ENCODE measurements around the gene HPS3.
A peak's percentile ranks its signal among the peaks of the same experiment; 100 is the strongest.
"Not testable (repeated sequence)": the region's sequence is repeated elsewhere in the genome, so short reads cannot be mapped to it uniquely, and the experiment has no call there.

The HPS3 gene

GRCh38 chr3:149129326-149130205 lies at the start of gene HPS3:
Gene HPS3, plus strand, starts transcription at chr3:149129638. Its CDS starts 86 bp downstream, at chr3:149129724.
- peak; percentile 93 for DNase-seq (ENCODE audit: low spot score)

- no peak for DNase-seq (ENCODE audit: low spot score)
Measured at GRCh38 chr3:149080011-149080698, 49.3 kb upstream of the HPS3 start.

- no peak for DNase-seq (ENCODE audit: low spot score)
Measured at GRCh38 chr3:149080699-149081091, 48.7 kb upstream of the HPS3 start.

GRCh38 chr3:149081772-149082171 lies 47.7 kb upstream of the HPS3 start:
- no peak for DNase-seq (ENCODE audit: low spot score)

GRCh38 chr3:149085828-149086231 lies 43.6 kb upstream of the HPS3 start:
- DNase-seq (ENCODE audit: low spot score) = no peak

- peak; percentile 78 for DNase-seq (ENCODE audit: low spot score)
Measured at GRCh38 chr3:149086232-149086988, 43.0 kb upstream of the HPS3 start, which contains the start of gene HLTF. Gene HLTF, minus strand, starts transcription at chr3:149086533. Its CDS starts 197 bp downstream, at chr3:149086336.

GRCh38 chr3:149087208-149087607 lies 42.2 kb upstream of the HPS3 start:
- DNase-seq (ENCODE audit: low spot score) = no peak

- no peak for DNase-seq (ENCODE audit: low spot score)
Measured at GRCh38 chr3:149089395-149089794, 40.0 kb upstream of the HPS3 start.

- DNase-seq (ENCODE audit: low spot score) = no peak
Measured at GRCh38 chr3:149090461-149090860, 39.0 kb upstream of the HPS3 start.

GRCh38 chr3:149090907-149091306 lies 38.5 kb upstream of the HPS3 start:
- no peak for DNase-seq (ENCODE audit: low spot score)

- no peak for DNase-seq (ENCODE audit: low spot score)
Measured at GRCh38 chr3:149091983-149092382, 37.5 kb upstream of the HPS3 start.

- no peak for DNase-seq (ENCODE audit: low spot score)
Measured at GRCh38 chr3:149095487-149095886, 34.0 kb upstream of the HPS3 start.

GRCh38 chr3:149097987-149098386 lies 31.5 kb upstream of the HPS3 start:
- DNase-seq (ENCODE audit: low spot score) = not testable (repeated sequence)

- no peak for DNase-seq (ENCODE audit: low spot score)
Measured at GRCh38 chr3:149101154-149101553, 28.3 kb upstream of the HPS3 start.

- no peak for DNase-seq (ENCODE audit: low spot score)
Measured at GRCh38 chr3:149101641-149102040, 27.8 kb upstream of the HPS3 start.

GRCh38 chr3:149104484-149104883 lies 25.0 kb upstream of the HPS3 start:
- no peak for DNase-seq (ENCODE audit: low spot score)

- no peak for DNase-seq (ENCODE audit: low spot score)
Measured at GRCh38 chr3:149114458-149114857, 15.0 kb upstream of the HPS3 start.

GRCh38 chr3:149115114-149115513 lies 14.3 kb upstream of the HPS3 start:
- DNase-seq (ENCODE audit: low spot score) = no peak

GRCh38 chr3:149118724-149119123 lies 10.7 kb upstream of the HPS3 start:
- no peak for DNase-seq (ENCODE audit: low spot score)

GRCh38 chr3:149119466-149119865 lies 10.0 kb upstream of the HPS3 start:
- no peak for DNase-seq (ENCODE audit: low spot score)

- DNase-seq (ENCODE audit: low spot score) = peak; percentile 70
Measured at GRCh38 chr3:149120051-149120972, 9.1 kb upstream of the HPS3 start.
